GM21390 (cell line): ENCODE data around the gene ST8SIA5.

Source experiments
- ATAC-seq: cut with Tn5 transposase; IDR thresholded peaks from one replicate; pipeline ENCODE4 v1.9.1; 2021; ENCODE audit not compliant: unreplicated experiment

Gene ST8SIA5

GRCh38 chr18:46740046-46740445 is 16.8 kb downstream of the ST8SIA5 start:
- no peak for ATAC-seq

- no peak for ATAC-seq
Observed at GRCh38 chr18:46738491-46738890, 18.4 kb downstream of the ST8SIA5 start.

GRCh38 chr18:46736736-46737135 is 20.1 kb downstream of the ST8SIA5 start:
- ATAC-seq = no peak

- no peak for ATAC-seq
Observed at GRCh38 chr18:46736135-46736534, 20.7 kb downstream of the ST8SIA5 start.

GRCh38 chr18:46734981-46735380 is 21.9 kb downstream of the ST8SIA5 start:
- no peak for ATAC-seq

GRCh38 chr18:46733872-46734271 is 23.0 kb downstream of the ST8SIA5 start:
- ATAC-seq = no peak

GRCh38 chr18:46732801-46733200 is 24.1 kb downstream of the ST8SIA5 start:
- ATAC-seq = no peak

GRCh38 chr18:46732201-46732600 is 24.7 kb downstream of the ST8SIA5 start:
- no peak for ATAC-seq

GRCh38 chr18:46731316-46731715 is 25.5 kb downstream of the ST8SIA5 start:
- no peak for ATAC-seq

GRCh38 chr18:46728219-46728930 is 28.5 kb downstream of the ST8SIA5 start:
- no peak for ATAC-seq

- no peak for ATAC-seq
Observed at GRCh38 chr18:46727177-46727576, 29.7 kb downstream of the ST8SIA5 start.

GRCh38 chr18:46725310-46725709 is 31.5 kb downstream of the ST8SIA5 start:
- ATAC-seq = no peak

- no peak for ATAC-seq
Observed at GRCh38 chr18:46723856-46724415, 32.9 kb downstream of the ST8SIA5 start.

GRCh38 chr18:46722051-46722450 is 34.8 kb downstream of the ST8SIA5 start:
- no peak for ATAC-seq

- ATAC-seq = no peak
Observed at GRCh38 chr18:46721331-46721730, 35.5 kb downstream of the ST8SIA5 start.

- no peak for ATAC-seq
Observed at GRCh38 chr18:46720521-46720920, 36.3 kb downstream of the ST8SIA5 start.

- ATAC-seq = no peak
Observed at GRCh38 chr18:46720092-46720491, 36.8 kb downstream of the ST8SIA5 start.

- ATAC-seq = no peak
Observed at GRCh38 chr18:46719388-46719787, 37.5 kb downstream of the ST8SIA5 start.

- no peak for ATAC-seq
Observed at GRCh38 chr18:46718501-46719341, 38.1 kb downstream of the ST8SIA5 start.

GRCh38 chr18:46716827-46717226 is 40.0 kb downstream of the ST8SIA5 start:
- no peak for ATAC-seq

GRCh38 chr18:46716336-46716735 is 40.5 kb downstream of the ST8SIA5 start:
- ATAC-seq = no peak

GRCh38 chr18:46715062-46715461 is 41.8 kb downstream of the ST8SIA5 start:
- no peak for ATAC-seq
